Liver (tissue), 9 donors: ENCODE data around the gene CRYGA. TPM values are rescaled to one million over a fixed set of nuclear protein-coding genes. Genes with fewer than 3 reads are reported as not detected.

Source experiments
- DNase-seq: peaks from one replicate; pipeline ENCODE4 v3.0.0-alpha.2; 2017; ENCODE audit warnings: low spot score
- H3K27ac ChIP-seq, 2 donors: one replicate each; pipeline ENCODE4 v1.7.0; 2013; ENCODE audit warnings: inconsistent platforms in 2 of 2, low read length in 2 of 2, control low read depth in 1 of 2, low read depth in 1 of 2, mild to moderate bottlenecking in 1 of 2
- H3K27me3 ChIP-seq, 4 donors: one replicate each; pipeline versions ENCODE4 v1.6.1 to v1.7.0; 2013; ENCODE audit warnings: low read length in 3 of 4, inconsistent platforms in 1 of 4, mild to moderate bottlenecking in 1 of 4, moderate library complexity in 1 of 4; ENCODE audit not compliant: control insufficient read depth in 4 of 4, insufficient read depth in 4 of 4
- H3K36me3 ChIP-seq, 4 donors: one replicate each; pipeline versions ENCODE4 v1.6.1 to v1.7.0; 2013; ENCODE audit warnings: low read length in 3 of 4, mild to moderate bottlenecking in 3 of 4, low read depth in 1 of 4, moderate library complexity in 1 of 4; ENCODE audit not compliant: control insufficient read depth in 4 of 4, insufficient read depth in 3 of 4
- H3K4me1 ChIP-seq, 4 donors: one replicate each; pipeline versions ENCODE4 v1.6.1 to v1.7.0; 2013; ENCODE audit warnings: low read length in 3 of 4, mild to moderate bottlenecking in 3 of 4, moderate library complexity in 1 of 4; ENCODE audit not compliant: control insufficient read depth in 4 of 4, insufficient read depth in 4 of 4
- H3K4me3 ChIP-seq, 3 donors: one replicate each; pipeline versions ENCODE4 v1.6.1 to v1.7.0; 2013; ENCODE audit warnings: low read length in 3 of 3, control low read depth in 1 of 3, low read depth in 1 of 3, mild to moderate bottlenecking in 1 of 3
- H3K9ac ChIP-seq, 2 donors: one replicate each; pipeline ENCODE4 v1.7.0; 2013; ENCODE audit warnings: low read length in 2 of 2, mild to moderate bottlenecking in 2 of 2, moderate library complexity in 2 of 2, control low read depth in 1 of 2, low read depth in 1 of 2
- H3K9me3 ChIP-seq, 4 donors: one replicate each; pipeline versions ENCODE4 v1.6.1 to v1.7.0; 2013; ENCODE audit warnings: low read length in 3 of 4; ENCODE audit not compliant: control insufficient read depth in 4 of 4
- ATF3 ChIP-seq: IDR thresholded peaks from 2 replicates; pipeline ENCODE4 v1.6.1; 2016; ENCODE audit warnings: antibody characterized with exemption
- CTCF ChIP-seq: fragments of 150-350 bp; IDR thresholded peaks from 2 replicates; pipeline ENCODE4 v1.5.1; 2017; ENCODE audit warnings: improper control_type of control experiment, low read depth, low read length; ENCODE audit not compliant: missing input control
- EGR1 ChIP-seq, 2 donors: IDR thresholded peaks; 2 replicates each; pipeline ENCODE4 v1.6.1; 2016 to 2018; ENCODE audit warnings: antibody characterized with exemption in 2 of 2, low read depth in 2 of 2
- FOXA1 ChIP-seq: IDR thresholded peaks from 2 replicates; pipeline ENCODE4 v1.6.1; 2016; ENCODE audit warnings: antibody characterized with exemption
- FOXA2 ChIP-seq: IDR thresholded peaks from 2 replicates; pipeline ENCODE4 v1.6.1; 2016; ENCODE audit warnings: antibody characterized with exemption
- GABPA ChIP-seq, 2 donors: IDR thresholded peaks in 1 of 2; conservative IDR thresholded peaks in 1 of 2; 2 replicates each; pipeline ENCODE4 v1.6.1; 2016; ENCODE audit warnings: antibody characterized with exemption in 2 of 2, mild to moderate bottlenecking in 1 of 2, moderate library complexity in 1 of 2
- HNF4A ChIP-seq, 2 donors: conservative IDR thresholded peaks; 2 replicates each; pipeline ENCODE4 v1.6.1; 2016; ENCODE audit warnings: antibody characterized with exemption in 2 of 2, mild to moderate bottlenecking in 2 of 2
- HNF4G ChIP-seq: IDR thresholded peaks from 2 replicates; pipeline ENCODE4 v1.6.1; 2016; ENCODE audit warnings: antibody characterized with exemption
- JUND ChIP-seq, 2 donors: IDR thresholded peaks; 2 replicates each; pipeline ENCODE4 v1.6.1; 2016; ENCODE audit warnings: antibody characterized with exemption in 2 of 2
- MAX ChIP-seq: IDR thresholded peaks from 2 replicates; pipeline ENCODE4 v1.6.1; 2016; ENCODE audit warnings: antibody characterized with exemption
- NR2F2 ChIP-seq: IDR thresholded peaks from 2 replicates; pipeline ENCODE4 v1.6.1; 2016; ENCODE audit warnings: antibody characterized with exemption
- RAD21 ChIP-seq, 2 donors: IDR thresholded peaks; 2 replicates each; pipeline ENCODE4 v1.6.1; 2016; ENCODE audit warnings: antibody characterized with exemption in 2 of 2, mild to moderate bottlenecking in 2 of 2
- RXRA ChIP-seq, 2 donors: IDR thresholded peaks; 2 replicates each; pipeline ENCODE4 v1.6.1; 2017 to 2018; ENCODE audit warnings: antibody characterized with exemption in 2 of 2, mild to moderate bottlenecking in 1 of 2
- SP1 ChIP-seq: IDR thresholded peaks from 2 replicates; pipeline ENCODE4 v1.6.1; 2018; ENCODE audit warnings: antibody characterized with exemption, mild to moderate bottlenecking
- TAF1 ChIP-seq: conservative IDR thresholded peaks from 2 replicates; pipeline ENCODE4 v1.6.1; 2016; ENCODE audit warnings: antibody characterized with exemption, mild to moderate bottlenecking
- YY1 ChIP-seq: IDR thresholded peaks from 2 replicates; pipeline ENCODE4 v1.6.1; 2016; ENCODE audit warnings: antibody characterized with exemption, mild to moderate bottlenecking
- WGBS: extraction: QIAGEN DNeasy Blood & Tissue Kit; methylation state at CpG from one replicate; pipeline ENCODE4 v1.1.7; 2013; 5-methylcytosine and 5-hydroxymethylcytosine counted together
- polyA plus RNA-seq, 2 donors: library from polyadenylated mRNA; stranded (reverse) in 1 of 2; unstranded in 1 of 2; fragments of 200-250 nt in 1 of 2; fragments of >200 nt in 1 of 2; fragmentation: Nextera tagmentation in 1 of 2; extraction: Ambion mirVana in 1 of 2; gene quantifications; one replicate each; pipeline versions ENCODE4 v1.2.1 to v1.2.3, GENCODE V29; 2013 to 2015
- total RNA-seq, 2 donors: library from RNA; depleted of rRNA; stranded (reverse); fragments of >200 nt; gene quantifications; one replicate each; pipeline ENCODE4 v1.2.3, GENCODE V29; 2014
- TF ChIP-seq, protein P1 (sequence below): IDR thresholded peaks from 2 replicates; pipeline ENCODE4 v1.6.1; 2016; ENCODE audit warnings: antibody characterized with exemption, mild to moderate bottlenecking
- TF ChIP-seq, protein P2 (sequence below): IDR thresholded peaks from 2 replicates; pipeline ENCODE4 v1.6.1; 2016; ENCODE audit warnings: antibody characterized with exemption
- donor health status: healthy.
- donor health status: healthy.
- donor health status: healthy.
- donor health status: healthy.
- donor health status: healthy.

The CRYGA gene
- total and polyA plus RNA-seq, 4 donors: not detected

- H3K27ac ChIP-seq: no peak overlapping the region
- no peak for DNase-seq
- no peak overlapping the region for H3K4me3 ChIP-seq
- peaks cover 0 to 16% (median 0%) of the 10 kb centered on the region in 4 donors for H3K27me3 ChIP-seq
- 95% methylated on average over 1 of the region's 1 CpG for WGBS
- H3K4me1 ChIP-seq: peaks cover 0 to 3% (median 0%) of the 10 kb centered on the region in 4 donors
- no peaks in the 10 kb centered on the region for H3K36me3 ChIP-seq
- no peak overlapping the region for H3K9ac ChIP-seq
- H3K9me3 ChIP-seq: peaks cover 0 to 3% (median 1%) of the 10 kb centered on the region in 4 donors
- TF ChIP-seq TAF1 (no peak), YY1 (no peak), GABPA (IDR thresholded peaks at IDR 0.05 in 1 of 2, conservative IDR thresholded peaks at IDR 0.05 in 1 of 2) (no peak)
Measured at GRCh38 chr2:208150956-208151355, 12.4 kb downstream of the CRYGA start.

- peaks cover 0 to 3% (median 1%) of the 10 kb centered on the region in 4 donors for H3K9me3 ChIP-seq
- no peak overlapping the region for H3K9ac ChIP-seq
- peaks cover 0 to 3% (median 0%) of the 10 kb centered on the region in 4 donors for H3K4me1 ChIP-seq
- peaks cover 0 to 10% (median 0%) of the 10 kb centered on the region in 4 donors for H3K27me3 ChIP-seq
- no peak for DNase-seq
- no peak overlapping the region for H3K27ac ChIP-seq
- no peak overlapping the region for H3K4me3 ChIP-seq
- no peak for TF ChIP-seq FOXA2
- TF ChIP-seq RAD21 (IDR thresholded peaks at IDR 0.05): no peak
- no peak for TF ChIP-seq EGR1 (IDR thresholded peaks at IDR 0.05; ENCODE audit: low read depth in 2 of 2)
- TF ChIP-seq CTCF: no peak
- TF ChIP-seq MAX: no peak
- no peak for TF ChIP-seq YY1
- TF ChIP-seq RXRA (IDR thresholded peaks at IDR 0.05): no peak
- TF ChIP-seq, protein P1, sequence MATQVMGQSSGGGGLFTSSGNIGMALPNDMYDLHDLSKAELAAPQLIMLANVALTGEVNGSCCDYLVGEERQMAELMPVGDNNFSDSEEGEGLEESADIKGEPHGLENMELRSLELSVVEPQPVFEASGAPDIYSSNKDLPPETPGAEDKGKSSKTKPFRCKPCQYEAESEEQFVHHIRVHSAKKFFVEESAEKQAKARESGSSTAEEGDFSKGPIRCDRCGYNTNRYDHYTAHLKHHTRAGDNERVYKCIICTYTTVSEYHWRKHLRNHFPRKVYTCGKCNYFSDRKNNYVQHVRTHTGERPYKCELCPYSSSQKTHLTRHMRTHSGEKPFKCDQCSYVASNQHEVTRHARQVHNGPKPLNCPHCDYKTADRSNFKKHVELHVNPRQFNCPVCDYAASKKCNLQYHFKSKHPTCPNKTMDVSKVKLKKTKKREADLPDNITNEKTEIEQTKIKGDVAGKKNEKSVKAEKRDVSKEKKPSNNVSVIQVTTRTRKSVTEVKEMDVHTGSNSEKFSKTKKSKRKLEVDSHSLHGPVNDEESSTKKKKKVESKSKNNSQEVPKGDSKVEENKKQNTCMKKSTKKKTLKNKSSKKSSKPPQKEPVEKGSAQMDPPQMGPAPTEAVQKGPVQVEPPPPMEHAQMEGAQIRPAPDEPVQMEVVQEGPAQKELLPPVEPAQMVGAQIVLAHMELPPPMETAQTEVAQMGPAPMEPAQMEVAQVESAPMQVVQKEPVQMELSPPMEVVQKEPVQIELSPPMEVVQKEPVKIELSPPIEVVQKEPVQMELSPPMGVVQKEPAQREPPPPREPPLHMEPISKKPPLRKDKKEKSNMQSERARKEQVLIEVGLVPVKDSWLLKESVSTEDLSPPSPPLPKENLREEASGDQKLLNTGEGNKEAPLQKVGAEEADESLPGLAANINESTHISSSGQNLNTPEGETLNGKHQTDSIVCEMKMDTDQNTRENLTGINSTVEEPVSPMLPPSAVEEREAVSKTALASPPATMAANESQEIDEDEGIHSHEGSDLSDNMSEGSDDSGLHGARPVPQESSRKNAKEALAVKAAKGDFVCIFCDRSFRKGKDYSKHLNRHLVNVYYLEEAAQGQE: no peak
- TF ChIP-seq FOXA1: no peak
- TF ChIP-seq HNF4A (conservative IDR thresholded peaks at IDR 0.05): no peak
- no peak for TF ChIP-seq ATF3
- no peak for TF ChIP-seq SP1
- no peak for TF ChIP-seq NR2F2
- no peak for TF ChIP-seq GABPA (IDR thresholded peaks at IDR 0.05 in 1 of 2, conservative IDR thresholded peaks at IDR 0.05 in 1 of 2)
- TF ChIP-seq JUND (IDR thresholded peaks at IDR 0.05): no peak
- TF ChIP-seq HNF4G: no peak
- TF ChIP-seq TAF1: no peak
- TF ChIP-seq, protein P2, sequence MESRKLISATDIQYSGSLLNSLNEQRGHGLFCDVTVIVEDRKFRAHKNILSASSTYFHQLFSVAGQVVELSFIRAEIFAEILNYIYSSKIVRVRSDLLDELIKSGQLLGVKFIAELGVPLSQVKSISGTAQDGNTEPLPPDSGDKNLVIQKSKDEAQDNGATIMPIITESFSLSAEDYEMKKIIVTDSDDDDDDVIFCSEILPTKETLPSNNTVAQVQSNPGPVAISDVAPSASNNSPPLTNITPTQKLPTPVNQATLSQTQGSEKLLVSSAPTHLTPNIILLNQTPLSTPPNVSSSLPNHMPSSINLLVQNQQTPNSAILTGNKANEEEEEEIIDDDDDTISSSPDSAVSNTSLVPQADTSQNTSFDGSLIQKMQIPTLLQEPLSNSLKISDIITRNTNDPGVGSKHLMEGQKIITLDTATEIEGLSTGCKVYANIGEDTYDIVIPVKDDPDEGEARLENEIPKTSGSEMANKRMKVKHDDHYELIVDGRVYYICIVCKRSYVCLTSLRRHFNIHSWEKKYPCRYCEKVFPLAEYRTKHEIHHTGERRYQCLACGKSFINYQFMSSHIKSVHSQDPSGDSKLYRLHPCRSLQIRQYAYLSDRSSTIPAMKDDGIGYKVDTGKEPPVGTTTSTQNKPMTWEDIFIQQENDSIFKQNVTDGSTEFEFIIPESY: no peak
- no peaks in the 10 kb centered on the region for H3K36me3 ChIP-seq
Measured at GRCh38 chr2:208150094-208150493, 13.3 kb downstream of the CRYGA start.
